ENCODE results near the gene CCDC51. TPM values are rescaled to one million over a fixed set of nuclear protein-coding genes. Genes with fewer than 3 reads are reported as not detected.

The CCDC51 gene
- total RNA-seq, 2 donors from 2014 or later: 12.7 to 14.8 TPM

DNA sequence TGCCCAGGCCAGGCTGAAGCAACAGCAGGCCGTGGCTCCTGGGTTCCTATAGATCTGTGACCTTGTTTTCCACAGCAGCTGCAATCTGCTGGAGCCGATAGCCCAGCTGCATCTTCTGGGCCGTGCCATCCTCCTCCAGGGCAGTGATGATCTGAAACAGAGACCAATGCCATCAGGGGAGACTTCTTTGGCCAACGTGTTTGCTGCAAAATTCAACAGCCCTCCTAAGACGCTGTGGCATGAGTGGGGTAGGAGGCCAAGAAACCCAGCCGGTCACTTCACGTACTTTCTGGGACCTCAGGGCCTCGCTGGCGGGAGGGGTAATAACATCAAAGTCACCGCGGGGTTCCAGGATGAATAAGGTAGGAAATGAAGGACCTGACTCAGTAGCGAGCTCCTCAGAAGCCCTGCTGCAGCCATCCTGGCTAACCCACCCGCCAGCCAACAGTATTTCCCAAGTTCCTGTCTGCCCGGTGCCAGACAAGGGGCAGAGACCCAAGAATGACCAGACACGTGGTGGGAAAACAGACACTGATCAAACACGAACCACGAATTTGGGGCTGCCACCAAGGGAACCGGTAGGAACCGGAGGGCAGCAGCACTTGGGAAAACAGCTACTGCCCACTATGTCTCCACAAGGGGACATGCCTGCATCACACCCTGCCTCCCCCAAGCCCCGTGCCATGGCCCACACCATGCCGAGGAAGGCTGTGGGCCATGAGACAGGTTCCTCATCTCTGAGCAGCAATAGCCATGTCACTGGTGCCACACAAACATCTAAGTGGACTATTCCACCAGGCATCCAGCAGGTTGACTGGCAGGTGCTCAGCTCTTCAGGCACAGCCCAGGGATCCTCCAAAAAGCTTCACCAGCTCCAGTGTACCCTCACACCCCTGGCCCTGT lies 35.2 kb downstream of the CCDC51 start:
- Histone ChIP-seq H3K9me3 (no peaks in the 10 kb centered on the region), H3K27ac (no peak overlapping the region), H3K4me1 (replicated peaks) (no peaks in the 10 kb centered on the region), H3K27me3 (replicated peaks; ENCODE audit: insufficient read depth) (no peaks in the 10 kb centered on the region), H3K36me3 (peaks cover 14 to 25% of the 10 kb centered on the region in 2 donors), H3K4me3 (no peak overlapping the region)
- intact Hi-C loops (cut with DNase I): loop anchor here (5.0 kb wide), 1 partner anchor 153 kb away; the partner anchor contains the start of gene PFKFB4
- 73% methylated on average over 21 of the region's 21 CpGs for WGBS
- DNase-seq (ENCODE audit: low spot score): peak; percentile 3
- TF ChIP-seq POLR2AphosphoS5 (IDR thresholded peaks at IDR 0.05) (no peak), POLR2A (IDR thresholded peaks at IDR 0.05) (no peak)
- TF ChIP-seq, protein P1, sequence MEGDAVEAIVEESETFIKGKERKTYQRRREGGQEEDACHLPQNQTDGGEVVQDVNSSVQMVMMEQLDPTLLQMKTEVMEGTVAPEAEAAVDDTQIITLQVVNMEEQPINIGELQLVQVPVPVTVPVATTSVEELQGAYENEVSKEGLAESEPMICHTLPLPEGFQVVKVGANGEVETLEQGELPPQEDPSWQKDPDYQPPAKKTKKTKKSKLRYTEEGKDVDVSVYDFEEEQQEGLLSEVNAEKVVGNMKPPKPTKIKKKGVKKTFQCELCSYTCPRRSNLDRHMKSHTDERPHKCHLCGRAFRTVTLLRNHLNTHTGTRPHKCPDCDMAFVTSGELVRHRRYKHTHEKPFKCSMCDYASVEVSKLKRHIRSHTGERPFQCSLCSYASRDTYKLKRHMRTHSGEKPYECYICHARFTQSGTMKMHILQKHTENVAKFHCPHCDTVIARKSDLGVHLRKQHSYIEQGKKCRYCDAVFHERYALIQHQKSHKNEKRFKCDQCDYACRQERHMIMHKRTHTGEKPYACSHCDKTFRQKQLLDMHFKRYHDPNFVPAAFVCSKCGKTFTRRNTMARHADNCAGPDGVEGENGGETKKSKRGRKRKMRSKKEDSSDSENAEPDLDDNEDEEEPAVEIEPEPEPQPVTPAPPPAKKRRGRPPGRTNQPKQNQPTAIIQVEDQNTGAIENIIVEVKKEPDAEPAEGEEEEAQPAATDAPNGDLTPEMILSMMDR (IDR thresholded peaks at IDR 0.05): no peak

DNA sequence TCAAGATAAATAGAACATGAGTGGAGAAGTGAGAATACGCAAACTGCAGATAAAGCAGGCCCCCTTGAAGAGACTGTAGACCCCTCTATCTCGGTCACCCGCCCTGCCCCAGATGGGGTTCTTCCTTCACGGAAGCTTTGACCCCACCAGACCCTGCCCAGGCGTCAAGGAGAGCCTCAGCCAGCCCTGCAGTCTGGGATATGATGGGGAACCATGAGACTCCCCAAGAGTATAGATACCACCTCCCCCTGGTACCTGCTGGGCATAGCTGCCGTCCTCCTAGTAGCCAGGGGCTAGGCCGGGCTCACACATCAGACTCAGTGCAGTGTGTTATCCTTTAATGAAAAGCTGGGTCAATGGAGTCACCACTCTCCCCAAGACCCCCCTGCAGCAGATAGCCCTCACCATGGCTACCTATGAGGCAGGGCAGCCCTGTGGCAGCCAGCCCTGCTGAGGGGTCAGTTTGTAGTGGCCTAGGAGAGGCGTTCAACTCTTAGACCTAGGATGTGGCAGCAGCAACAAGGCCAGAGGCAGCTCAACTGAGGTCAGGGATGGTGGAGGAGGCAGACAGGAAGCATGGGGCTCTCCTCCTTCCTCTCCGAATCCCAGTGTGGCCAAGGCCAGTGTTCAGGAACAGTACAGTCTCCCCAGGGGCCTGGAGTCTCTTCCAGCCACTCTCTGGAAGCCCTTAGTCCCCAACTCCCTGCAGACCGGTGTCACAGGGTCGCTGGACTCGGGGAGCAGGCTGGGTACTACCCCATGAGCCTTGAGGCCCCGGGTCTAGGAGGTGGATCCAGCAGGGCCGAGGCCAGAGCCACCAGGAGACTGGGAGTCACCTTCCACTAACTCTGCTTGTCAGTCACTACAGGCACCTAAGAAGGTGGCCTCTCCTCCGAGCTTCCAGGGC lies 36.1 kb downstream of the CCDC51 start:
- H3K4me3 ChIP-seq: no peak overlapping the region
- peaks cover 6 to 18% of the 10 kb centered on the region in 2 donors for H3K36me3 ChIP-seq
- H3K9me3 ChIP-seq: no peaks in the 10 kb centered on the region
- no peaks in the 10 kb centered on the region for H3K27me3 ChIP-seq (replicated peaks; ENCODE audit: insufficient read depth)
- intact Hi-C loops (cut with DNase I): loop anchor here (2.0 to 5.0 kb wide), 2 partner anchors 27 to 154 kb away; partner anchors contain the start of genes PFKFB4 and PLXNB1
- H3K27ac ChIP-seq: peak overlapping the region; percentile 37 to 77
- H3K4me1 ChIP-seq (replicated peaks): no peaks in the 10 kb centered on the region
- TF ChIP-seq POLR2AphosphoS5 (IDR thresholded peaks at IDR 0.05): no peak
- TF ChIP-seq, protein P1 (IDR thresholded peaks at IDR 0.05): no peak
- no peak for TF ChIP-seq POLR2A (IDR thresholded peaks at IDR 0.05)
- DNase-seq (ENCODE audit: low spot score): peak; percentile 4
- WGBS: 94% methylated on average over 15 of the region's 15 CpGs

DNA sequence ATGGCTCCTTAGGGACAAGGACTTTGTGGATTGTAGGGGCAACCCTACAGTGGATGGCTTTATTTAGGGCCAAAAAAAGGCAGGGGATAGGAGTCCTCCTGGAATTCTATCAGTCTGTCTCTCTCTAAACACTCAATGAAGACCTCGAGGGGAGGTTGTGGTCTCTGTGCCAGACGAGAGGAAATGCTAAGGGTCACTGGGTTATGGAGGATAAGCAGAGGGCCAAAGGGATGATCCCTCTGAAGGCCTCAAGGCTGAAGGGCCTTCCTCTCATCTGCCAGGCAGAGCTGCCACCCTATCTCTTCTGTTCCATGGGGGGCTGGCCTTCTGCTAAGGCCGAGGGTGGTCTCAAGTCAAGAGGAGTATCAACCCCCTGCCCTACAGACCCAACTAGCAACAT lies 37.0 kb downstream of the CCDC51 start:
- 74% methylated on average over 3 of the region's 3 CpGs for WGBS
- peaks cover 0 to 11% of the 10 kb centered on the region in 2 donors for H3K36me3 ChIP-seq
- no peaks in the 10 kb centered on the region for H3K9me3 ChIP-seq
- TF ChIP-seq POLR2A (IDR thresholded peaks at IDR 0.05): no peak
- TF ChIP-seq, protein P1 (IDR thresholded peaks at IDR 0.05): no peak
- TF ChIP-seq POLR2AphosphoS5 (IDR thresholded peaks at IDR 0.05): no peak
- DNase-seq (ENCODE audit: low spot score): no peak
- H3K27me3 ChIP-seq (replicated peaks; ENCODE audit: insufficient read depth): no peaks in the 10 kb centered on the region
- peak overlapping the region; percentile 75 to 77 for H3K27ac ChIP-seq
- H3K4me3 ChIP-seq: no peak overlapping the region
- no peaks in the 10 kb centered on the region for H3K4me1 ChIP-seq (replicated peaks)
- intact Hi-C loops (cut with DNase I): loop anchor here (2.0 to 5.0 kb wide), 2 partner anchors 28 to 154 kb away; partner anchors contain the start of genes PFKFB4 and PLXNB1

DNA sequence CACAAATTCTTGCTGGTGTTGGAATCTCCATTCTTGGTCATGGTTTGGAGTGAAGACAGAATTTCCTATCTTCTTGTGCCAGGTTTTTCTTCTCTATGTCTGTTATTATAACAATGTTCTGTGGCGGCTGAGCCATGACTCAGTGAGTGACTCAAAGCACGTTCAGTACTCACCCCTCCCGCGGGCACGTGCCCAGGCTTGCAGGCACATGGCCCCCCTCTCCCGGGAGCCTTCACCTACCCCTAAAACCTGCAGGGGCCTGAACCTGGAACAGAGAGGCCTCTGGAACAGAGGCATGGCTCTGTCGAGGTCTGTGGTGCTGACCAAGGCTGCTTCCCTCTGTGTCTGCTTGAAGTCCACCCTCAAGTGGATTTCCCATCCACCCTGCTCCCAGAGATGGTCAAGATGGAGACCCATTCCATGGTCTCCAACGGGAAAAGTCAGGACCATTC lies 37.6 kb downstream of the CCDC51 start:
- H3K4me1 ChIP-seq (replicated peaks): no peaks in the 10 kb centered on the region
- H3K27ac ChIP-seq: peak overlapping the region; percentile 75 to 77
- 11% methylated on average over 8 of the region's 8 CpGs for WGBS
- H3K9me3 ChIP-seq: no peaks in the 10 kb centered on the region
- no peaks in the 10 kb centered on the region for H3K27me3 ChIP-seq (replicated peaks; ENCODE audit: insufficient read depth)
- peak; percentile 91 for DNase-seq (ENCODE audit: low spot score)
- peaks cover 0 to 11% of the 10 kb centered on the region in 2 donors for H3K36me3 ChIP-seq
- TF ChIP-seq POLR2AphosphoS5 (IDR thresholded peaks at IDR 0.05): peak; percentile 95
- TF ChIP-seq, protein P1 (IDR thresholded peaks at IDR 0.05): no peak
- H3K4me3 ChIP-seq: no peak overlapping the region
- intact Hi-C loops (cut with DNase I): loop anchor here (2.0 to 5.0 kb wide), 2 partner anchors 28 to 155 kb away; partner anchors contain the start of genes PFKFB4 and PLXNB1

All from prostate gland (tissue), 2 donors.